GM12878 (cell line): Measurements from ENCODE around the gene SLF2.

ENCODE experiments used
- CEBPB ChIP-seq, 2 experiments: fragments of 150-350 bp in 1 of 2; IDR thresholded peaks; 2 replicates each; pipeline ENCODE4 v1.6.1; 2012 to 2014; ENCODE audit warnings: low read depth in 2 of 2, low read length in 2 of 2, borderline replicate concordance in 1 of 2, inconsistent platforms in 1 of 2
- DPF2 ChIP-seq: fragments of 450-650 bp; IDR thresholded peaks from 2 replicates; pipeline ENCODE4 v1.6.1; 2017; ENCODE audit warnings: mild to moderate bottlenecking
- EP300 ChIP-seq, 2 experiments: fragments of 150-350 bp in 1 of 2; IDR thresholded peaks; 2 replicates each; pipeline ENCODE4 v1.6.1; 2011 to 2012; ENCODE audit warnings: low read depth in 2 of 2, low read length in 2 of 2, borderline replicate concordance in 1 of 2, improper control_type of control experiment in 1 of 2, inconsistent platforms in 1 of 2; ENCODE audit not compliant: control insufficient read depth in 1 of 2
- FOXM1 ChIP-seq: IDR thresholded peaks from 2 replicates; pipeline ENCODE4 v1.6.1; 2012; ENCODE audit warnings: low read depth, mild to moderate bottlenecking, inconsistent platforms, low read length, moderate library complexity
- GABPA ChIP-seq: IDR thresholded peaks from 2 replicates; pipeline ENCODE4 v1.6.1; 2014; ENCODE audit warnings: antibody characterized with exemption, low read depth, mild to moderate bottlenecking, inconsistent platforms
- HCFC1 ChIP-seq: fragments of 150-350 bp; IDR thresholded peaks from 2 replicates; pipeline ENCODE4 v1.6.1; 2014; ENCODE audit warnings: low read length
- KLF5 ChIP-seq: fragments of 450-650 bp; IDR thresholded peaks from 2 replicates; pipeline ENCODE4 v1.6.1; 2014; ENCODE audit warnings: mild to moderate bottlenecking; ENCODE audit not compliant: partially characterized antibody
- NKRF ChIP-seq: fragments of 450-650 bp; conservative IDR thresholded peaks from 2 replicates; pipeline ENCODE4 v1.6.1; 2017; ENCODE audit warnings: mild to moderate bottlenecking, moderate library complexity
- POLR2A ChIP-seq: IDR thresholded peaks from 2 replicates; pipeline ENCODE4 v1.6.1; 2011; ENCODE audit warnings: low read depth, mild to moderate bottlenecking, low read length
- SMC3 ChIP-seq: IDR thresholded peaks from 2 replicates; pipeline ENCODE4 v1.6.1; 2011; ENCODE audit warnings: low read length, improper control_type of control experiment, borderline replicate concordance
- TBL1XR1 ChIP-seq: IDR thresholded peaks from 2 replicates; pipeline ENCODE4 v1.6.1; 2012; ENCODE audit warnings: low read depth, low read length, improper control_type of control experiment
- TF ChIP-seq, protein P1 (sequence below), 3 experiments: IDR thresholded peaks in 2 of 3; conservative IDR thresholded peaks in 1 of 3; 2 replicates each; pipeline ENCODE4 v1.5.1; 2011; ENCODE audit warnings: low read depth in 3 of 3, low read length in 3 of 3, mild to moderate bottlenecking in 3 of 3, control low read depth in 2 of 3, moderate library complexity in 2 of 3, inconsistent platforms in 1 of 3, mixed read lengths in 1 of 3; ENCODE audit not compliant: control insufficient read depth in 2 of 3, insufficient read depth in 1 of 3; ENCODE audit errors: extremely low read depth in 1 of 3

DNA sequence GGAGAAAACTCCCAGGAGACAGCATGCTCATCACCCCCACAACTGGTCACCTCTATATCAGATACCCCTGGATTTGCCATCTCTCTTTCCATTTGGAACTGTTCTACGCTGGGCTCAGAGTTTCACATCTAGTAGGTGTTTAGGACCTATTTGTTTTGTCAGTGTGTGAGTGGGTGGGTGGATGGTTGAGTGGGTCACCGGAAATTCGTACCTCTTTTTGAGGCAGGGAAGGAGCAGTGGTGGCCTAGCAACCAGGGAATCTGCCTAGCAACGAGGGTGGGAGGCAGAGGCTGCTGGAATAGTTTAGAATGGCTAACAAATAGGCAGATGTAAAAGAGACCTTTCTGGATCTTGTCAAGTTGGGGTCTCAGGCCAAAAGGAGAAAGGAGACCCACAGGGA is 23.2 kb upstream of the SLF2 start:
- TF ChIP-seq, protein P1, sequence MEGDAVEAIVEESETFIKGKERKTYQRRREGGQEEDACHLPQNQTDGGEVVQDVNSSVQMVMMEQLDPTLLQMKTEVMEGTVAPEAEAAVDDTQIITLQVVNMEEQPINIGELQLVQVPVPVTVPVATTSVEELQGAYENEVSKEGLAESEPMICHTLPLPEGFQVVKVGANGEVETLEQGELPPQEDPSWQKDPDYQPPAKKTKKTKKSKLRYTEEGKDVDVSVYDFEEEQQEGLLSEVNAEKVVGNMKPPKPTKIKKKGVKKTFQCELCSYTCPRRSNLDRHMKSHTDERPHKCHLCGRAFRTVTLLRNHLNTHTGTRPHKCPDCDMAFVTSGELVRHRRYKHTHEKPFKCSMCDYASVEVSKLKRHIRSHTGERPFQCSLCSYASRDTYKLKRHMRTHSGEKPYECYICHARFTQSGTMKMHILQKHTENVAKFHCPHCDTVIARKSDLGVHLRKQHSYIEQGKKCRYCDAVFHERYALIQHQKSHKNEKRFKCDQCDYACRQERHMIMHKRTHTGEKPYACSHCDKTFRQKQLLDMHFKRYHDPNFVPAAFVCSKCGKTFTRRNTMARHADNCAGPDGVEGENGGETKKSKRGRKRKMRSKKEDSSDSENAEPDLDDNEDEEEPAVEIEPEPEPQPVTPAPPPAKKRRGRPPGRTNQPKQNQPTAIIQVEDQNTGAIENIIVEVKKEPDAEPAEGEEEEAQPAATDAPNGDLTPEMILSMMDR (IDR thresholded peaks at IDR 0.05 in 2 of 3, conservative IDR thresholded peaks at IDR 0.05 in 1 of 3; ENCODE audit: control insufficient read depth in 2 of 3, extremely low read depth in 1 of 3, insufficient read depth in 1 of 3, low read depth in 3 of 3, low read length in 3 of 3): no peak
- TF ChIP-seq CEBPB (IDR thresholded peaks at IDR 0.05; ENCODE audit: borderline replicate concordance in 1 of 2, low read depth in 2 of 2, low read length in 2 of 2): no peak
- no peak for TF ChIP-seq GABPA
- TF ChIP-seq FOXM1: no peak
- TF ChIP-seq NKRF: no peak
- TF ChIP-seq TBL1XR1: no peak
- TF ChIP-seq POLR2A: no peak
- TF ChIP-seq DPF2: no peak
- no peak for TF ChIP-seq EP300 (IDR thresholded peaks at IDR 0.05; ENCODE audit: borderline replicate concordance in 1 of 2, control insufficient read depth in 1 of 2, low read depth in 2 of 2, low read length in 2 of 2)
- no peak for TF ChIP-seq SMC3
- TF ChIP-seq KLF5: no peak
- no peak for TF ChIP-seq HCFC1
